ENCODE measurements around the gene ZDHHC8.

Gene ZDHHC8

DNA sequence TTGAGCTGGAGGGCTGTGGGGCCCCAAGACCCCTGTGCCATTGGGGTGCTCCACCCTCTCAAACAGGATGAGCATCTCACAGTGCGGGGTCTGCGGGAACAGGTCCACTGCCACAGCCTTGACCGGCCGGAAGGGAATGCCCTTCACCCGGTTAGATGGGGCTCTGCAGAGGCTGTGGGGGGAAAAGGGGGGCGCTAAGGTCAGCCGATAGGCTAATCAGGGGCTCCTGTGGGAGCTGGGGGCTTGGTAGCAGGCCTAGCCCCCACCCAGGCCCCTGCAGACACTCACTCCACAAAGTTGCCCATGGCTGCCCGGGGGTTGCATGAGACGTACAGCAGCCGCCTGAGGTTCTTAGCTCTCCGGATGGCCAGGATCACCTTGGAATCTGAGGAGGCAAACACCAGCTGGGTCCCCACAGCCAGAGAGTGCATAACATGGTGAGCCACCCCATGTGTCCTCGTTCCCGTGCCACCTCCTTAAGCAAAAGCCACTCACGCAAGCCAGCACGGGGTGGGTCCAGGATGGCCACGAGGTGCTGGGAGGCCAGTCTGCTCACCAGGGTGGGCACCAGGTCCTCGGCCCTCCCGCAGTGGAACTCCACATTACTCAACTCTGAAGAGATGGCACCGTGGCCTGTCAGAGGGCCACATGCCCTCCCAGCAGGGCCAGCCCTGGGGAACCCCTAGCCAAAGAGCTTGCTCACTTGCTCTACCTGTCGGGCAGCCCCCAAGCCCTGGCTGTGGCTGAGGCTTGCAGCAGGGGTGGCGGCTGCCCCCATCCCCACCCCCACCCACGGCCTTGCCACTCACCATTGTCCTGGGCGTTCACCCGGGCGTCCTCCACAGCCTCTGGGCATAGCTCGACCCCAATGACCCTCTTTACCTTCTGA, 18.7 kb upstream of the ZDHHC8 start:
- DNase-seq: no peak

DNA sequence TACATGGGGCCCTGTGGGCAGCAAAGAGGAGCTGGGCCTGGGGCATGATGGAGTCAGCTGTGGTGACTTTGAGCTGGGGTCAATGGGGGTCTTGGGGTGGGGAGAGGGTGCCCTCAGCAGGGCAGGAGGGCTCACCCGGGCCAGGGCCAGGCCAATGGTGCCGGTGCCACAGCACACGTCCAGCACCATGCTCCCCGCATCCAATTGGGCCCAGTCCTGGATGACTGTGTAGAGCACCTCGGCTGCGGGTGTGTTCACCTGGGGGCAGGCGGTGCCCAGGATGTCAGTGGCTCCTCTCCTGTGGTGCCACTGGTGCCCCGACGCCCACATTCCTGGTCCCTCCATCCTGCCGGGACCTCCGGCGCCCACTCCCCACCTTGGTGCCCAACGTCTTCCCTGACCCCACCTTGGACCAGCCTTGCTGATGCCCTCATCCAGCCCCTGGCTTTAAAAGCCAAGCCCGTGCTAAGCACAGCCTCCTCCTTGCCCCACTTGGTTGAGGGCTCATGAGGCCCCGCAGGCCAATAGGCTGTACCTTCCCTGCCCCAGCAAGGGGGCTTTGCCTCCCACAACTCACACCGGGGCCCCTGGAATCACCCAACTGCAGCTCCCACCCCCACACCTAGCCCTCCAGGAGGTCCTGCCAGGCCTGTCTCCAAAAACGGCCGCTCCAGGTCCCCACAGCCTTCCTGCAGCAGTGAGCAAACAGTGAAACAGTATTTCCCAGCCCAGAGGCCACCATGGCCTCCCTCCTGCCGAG, 17.9 kb upstream of the ZDHHC8 start:
- DNase-seq: no peak

DNA sequence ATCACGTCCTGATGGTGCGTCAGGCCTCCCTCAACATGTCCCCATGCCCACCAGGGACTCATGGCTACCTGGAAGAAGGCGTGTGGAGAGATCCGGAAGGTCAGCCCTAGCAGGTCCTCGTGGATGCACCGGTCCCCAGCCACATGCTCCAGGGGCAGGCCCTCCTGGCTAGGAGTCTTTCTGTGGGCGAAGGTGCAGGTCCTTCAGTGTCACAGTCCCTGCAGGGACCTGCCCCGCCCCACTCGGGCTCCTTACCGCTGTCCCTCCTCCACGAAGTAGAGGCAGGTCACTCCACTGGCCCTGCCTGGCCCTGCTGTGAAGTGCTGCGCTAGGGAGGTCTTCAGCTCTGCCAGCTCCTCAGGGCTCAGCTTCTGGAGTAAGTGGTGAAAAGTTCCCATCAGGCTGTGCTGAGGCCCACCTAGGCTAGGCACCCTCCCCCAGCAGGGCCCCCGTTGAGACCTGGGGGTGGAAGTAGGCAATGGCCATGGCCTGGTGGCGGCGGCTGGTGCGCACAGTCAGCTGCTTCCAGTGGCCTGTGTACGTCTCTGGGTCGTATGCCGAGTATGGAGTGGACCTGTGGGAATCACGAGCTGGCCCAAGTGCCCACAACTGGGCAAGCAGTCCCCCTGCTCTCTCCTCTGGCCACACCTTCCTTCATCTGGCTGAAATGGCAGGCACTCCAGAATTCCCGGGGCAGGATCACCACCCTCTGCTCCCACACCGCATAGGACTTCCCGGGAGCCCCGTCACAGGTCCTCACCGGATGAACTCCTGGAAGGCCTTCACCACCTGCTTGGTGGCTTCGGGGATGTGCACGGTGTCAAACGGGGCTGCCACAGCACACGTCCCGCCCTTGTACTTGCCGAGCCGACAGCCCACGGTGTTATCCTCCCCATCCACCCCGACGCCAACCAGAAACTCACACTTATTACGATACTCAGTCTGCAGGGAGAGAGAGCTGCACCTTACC, 16.8 kb upstream of the ZDHHC8 start:
- DNase-seq: no peak

DNA sequence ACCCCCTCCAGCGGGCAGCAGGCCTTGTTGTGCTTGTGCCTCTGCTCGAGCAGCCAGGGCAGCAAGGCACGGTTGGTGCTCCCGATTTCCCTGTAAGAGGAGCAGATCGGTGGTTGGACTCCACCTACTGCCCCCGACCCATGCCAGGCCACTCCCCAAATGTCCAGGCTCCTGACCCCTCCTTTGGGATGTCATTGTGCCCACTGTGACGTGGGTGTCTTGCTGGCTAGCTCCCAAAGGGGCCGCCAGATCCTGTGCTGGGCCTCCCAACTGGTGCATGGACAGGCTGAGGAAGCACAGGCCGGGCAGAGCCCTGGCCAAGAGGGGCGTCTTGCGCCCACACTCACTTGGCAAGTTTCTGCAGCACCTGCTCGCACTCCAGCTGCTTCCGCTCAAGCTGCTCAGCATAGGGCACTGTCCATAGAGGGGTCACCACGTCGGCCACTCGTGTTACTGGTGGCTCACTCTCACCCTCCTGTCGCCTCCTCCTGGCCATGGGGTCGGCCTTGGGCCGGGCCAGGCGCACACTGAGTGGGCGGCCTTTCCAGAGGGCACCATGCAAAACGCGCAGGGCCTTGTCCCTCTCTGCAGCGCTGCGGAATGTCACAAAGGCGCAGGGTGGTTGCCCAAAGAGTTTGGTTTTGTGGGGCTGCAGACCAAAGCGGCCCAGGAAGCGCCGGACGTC, 15.8 kb upstream of the ZDHHC8 start, which contains the start of gene RANBP1:
TSS of gene RANBP1 (plus strand) at position 414 of the 685 bp plus-strand sequence. CDS start at position 495, 81 bp downstream.
- DNase-seq: no peak

DNA sequence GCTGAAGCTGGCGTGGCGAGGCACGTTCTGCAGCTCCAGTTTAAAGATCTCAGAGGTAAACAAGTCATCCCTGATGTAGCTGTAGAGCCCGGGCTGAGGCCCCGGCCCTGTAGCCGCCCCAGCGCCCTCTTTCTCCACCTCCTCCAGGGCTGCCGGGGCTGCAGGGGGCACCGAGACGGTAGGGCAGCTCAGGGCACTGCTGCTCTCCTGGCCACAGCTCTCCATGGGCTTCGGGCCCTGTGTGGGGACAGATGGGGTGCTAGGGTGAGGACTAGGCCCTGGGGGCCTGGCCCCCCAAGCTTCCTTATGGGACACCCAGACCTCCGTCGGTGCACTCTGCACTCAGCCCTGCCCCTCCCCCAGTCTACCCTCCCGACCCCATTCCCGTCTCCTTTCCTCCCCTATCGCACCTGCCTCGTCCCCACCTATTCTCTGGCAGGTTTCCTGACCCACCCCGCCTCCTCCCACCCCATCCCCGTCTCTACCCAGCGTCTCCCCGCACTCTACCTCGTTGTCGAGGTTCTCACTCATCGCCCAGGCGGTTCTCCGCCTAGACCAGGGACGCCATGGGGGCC, 15.1 kb upstream of the ZDHHC8 start:
- DNase-seq: no peak

DNA sequence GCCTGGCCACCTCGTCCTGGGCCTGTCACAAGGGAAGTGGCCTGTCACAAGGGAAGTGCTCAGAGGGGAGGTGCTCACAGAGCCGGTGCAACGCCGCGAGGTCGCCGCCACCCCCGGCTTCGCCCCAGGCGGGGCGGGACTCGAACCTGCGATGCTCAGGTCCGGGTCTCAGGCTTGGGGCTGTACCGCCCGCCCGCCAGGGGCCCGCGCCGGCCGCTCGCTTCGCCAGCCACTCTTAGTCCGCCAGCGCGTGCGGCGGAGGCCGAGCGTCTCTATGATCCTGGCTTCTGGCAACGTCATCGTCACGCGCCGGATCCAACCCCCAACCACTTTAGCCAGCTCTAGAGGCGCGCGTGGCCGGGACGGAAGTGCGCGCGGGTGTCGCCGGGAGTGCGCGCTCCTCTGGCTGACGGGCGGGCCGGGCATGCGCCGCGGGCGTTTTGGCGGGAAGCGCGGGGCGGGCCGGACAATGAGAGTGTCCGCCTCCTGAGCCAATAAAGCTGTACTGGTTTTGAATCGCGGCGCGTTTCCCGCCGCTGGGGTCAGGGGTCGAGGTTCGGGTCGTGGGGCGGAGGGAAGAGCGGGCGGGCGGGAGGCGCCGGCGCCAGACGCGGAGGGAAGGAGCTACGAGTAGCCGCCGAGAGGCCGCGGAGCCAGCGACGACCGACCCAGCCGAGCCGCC, 14.5 kb upstream of the ZDHHC8 start, which contains the start of gene TRMT2A:
TSS of gene TRMT2A (minus strand) at position 276 of the 682 bp plus-strand sequence. CDS start 320 bp downstream, outside the sequence.
- DNase-seq: peak; percentile 78 to 100 (median 96)

DNA sequence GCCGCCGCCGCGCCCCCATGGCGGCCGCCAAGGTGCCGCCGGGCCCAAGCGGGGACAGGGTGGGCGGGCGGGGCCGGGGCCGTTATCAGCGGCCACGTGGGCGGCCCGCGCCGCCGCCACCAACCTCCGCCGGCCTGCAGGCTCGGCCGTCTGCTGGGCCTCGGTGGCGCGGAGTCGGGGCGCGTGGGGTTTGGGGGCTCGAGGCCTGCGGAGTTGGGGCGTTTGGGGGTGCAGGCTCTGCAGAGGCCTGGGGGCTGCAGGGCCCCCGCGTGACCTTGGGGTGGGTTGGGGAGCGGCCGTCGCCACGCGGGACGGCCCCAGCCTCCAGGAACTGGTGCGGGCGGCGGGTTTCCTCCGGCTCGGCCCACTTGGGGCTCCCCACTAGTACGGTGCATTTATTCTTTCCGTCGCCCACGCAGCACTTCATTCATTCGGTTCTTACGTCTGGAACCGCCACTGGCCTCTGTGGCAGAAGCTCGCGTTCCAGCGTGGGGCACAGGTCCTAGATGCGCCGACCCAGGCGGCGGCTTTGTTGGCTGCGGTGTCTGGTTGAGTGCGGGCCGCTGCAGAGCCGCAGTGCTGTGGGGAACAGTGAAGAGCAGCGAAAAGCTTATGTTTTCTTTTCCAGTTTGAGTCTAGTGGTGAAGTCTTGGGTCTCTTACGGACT, 13.8 kb upstream of the ZDHHC8 start:
- DNase-seq: peak in 1 of 58 donors; percentile 62

DNA sequence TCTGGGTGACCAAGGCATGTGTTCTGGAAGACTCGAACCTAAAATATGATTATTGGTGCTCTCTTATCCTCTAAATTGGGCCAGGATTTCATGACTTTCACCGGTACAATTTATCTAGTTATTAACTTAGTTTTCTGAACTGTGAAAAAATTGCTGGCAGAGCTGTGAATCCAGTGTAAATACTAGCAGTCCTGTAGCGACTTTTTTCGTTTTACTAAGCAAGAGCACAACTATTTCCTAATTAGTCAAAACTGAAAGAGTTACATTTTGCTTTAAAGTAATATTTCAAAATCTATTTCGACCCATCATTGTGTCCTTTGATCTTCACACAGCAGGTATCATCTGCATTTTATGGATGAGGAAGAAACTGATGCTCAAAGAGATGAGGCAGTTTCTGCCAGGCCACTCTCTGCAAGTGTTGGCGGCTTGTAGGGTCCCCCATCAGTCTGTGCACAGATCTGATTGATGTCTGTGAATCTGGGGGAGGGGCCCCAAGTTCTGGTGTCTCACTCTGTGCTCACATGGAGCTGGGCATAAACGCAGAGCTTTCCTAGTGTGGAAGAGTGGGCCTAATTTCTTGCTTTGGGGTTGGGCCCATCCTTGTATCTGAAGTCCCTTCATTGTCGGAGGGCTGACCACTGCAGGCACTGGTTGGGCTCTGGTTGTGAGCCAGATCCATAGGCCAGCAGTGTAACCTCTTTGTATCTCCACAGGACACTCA, 13.1 kb upstream of the ZDHHC8 start:
- no peak for DNase-seq

DNA sequence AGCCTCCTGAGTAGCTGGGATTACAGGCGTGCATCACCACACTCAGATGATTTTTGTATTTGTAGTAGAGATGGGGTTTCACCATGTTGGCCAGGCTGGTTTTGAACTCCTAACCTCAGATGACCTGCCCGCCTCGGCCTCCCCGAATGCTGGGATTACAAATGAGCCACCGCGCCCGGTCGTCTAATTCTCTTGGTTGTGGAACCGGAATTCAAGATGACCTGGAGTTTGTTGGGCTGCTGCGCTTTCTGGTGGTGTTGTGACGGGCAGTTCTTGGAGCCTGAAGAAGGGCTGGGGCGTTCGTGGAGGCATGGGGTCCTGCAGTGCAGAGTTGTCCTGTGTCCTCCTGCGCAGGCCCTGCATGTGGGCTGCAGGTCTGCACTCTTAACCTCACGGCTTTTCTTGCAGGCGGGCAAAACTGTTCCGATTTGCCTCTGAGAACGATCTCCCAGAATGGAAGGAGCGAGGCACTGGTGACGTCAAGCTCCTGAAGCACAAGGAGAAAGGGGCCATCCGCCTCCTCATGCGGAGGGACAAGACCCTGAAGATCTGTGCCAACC, 9.7 kb upstream of the ZDHHC8 start:
- no peak for DNase-seq

DNA sequence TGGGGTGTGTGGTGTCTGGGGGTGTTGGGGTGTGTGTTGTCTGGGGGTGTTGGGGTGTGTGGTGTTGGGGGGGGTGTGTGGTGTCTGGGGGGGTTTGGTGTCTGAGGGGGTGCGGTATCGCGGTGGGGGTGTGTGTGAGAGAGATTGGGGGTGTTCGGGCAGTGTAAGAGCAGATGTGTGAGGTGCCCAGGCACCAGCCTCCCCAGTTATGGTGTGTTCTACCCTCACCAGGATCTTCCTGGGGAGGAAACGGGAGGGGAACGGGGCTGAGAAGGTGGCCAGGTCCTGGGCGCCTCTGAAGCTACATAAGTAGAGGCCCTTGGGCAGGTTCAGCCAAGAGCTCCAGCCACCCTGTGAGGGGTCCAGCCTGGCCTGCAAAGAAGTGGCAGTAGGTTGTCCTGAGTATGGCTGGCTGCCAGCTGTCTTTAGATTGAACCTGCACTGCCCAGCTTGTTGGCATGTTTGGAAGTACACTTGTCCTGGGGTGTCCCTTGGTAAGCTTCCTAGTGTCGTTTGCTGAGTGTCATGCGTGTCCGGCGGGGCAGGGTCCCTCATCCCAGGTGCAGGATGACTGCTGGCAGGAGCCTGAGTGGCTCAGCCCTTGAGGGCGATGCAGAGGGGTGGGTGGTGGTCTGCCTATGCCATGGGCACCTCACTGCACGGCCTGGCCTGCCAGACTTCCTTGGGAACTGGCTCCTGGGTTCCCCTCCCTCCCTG, 8.1 kb upstream of the ZDHHC8 start:
- no peak for DNase-seq

DNA sequence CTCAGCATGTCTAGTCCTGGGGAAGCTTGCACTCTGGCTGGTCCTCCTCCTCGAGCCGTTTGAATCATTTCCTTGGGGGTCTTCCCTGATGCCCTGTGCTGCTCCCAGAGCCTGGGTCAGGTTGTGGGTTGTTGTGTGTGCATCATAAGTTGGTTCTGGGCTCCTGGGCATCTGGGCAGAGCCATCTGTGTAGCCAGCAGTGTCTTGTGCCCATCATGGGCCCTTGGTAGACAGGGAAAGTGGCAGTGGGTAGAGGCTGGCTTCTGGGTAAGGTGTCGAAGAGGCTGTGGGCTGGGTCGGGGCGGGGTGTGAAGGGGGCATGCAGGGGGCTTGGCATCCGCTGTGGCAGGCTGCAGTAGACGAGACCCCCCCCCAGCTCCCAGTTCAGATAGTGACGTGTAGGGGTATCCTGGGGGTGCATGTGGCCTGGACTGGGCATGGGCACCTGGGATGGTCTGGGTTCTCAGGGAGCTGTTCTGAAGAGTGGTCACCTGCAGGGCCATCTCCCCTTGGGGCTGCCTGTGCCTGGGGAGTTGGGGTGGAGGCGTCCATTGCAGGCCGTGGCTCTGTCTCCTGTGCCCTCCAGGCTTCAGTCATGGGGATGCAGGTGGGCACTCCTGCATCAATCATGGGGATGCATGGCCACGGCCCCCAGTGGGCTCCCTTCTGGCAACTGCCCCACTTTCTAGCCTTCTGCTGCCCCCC, 7.4 kb upstream of the ZDHHC8 start:
- DNase-seq: no peak

DNA sequence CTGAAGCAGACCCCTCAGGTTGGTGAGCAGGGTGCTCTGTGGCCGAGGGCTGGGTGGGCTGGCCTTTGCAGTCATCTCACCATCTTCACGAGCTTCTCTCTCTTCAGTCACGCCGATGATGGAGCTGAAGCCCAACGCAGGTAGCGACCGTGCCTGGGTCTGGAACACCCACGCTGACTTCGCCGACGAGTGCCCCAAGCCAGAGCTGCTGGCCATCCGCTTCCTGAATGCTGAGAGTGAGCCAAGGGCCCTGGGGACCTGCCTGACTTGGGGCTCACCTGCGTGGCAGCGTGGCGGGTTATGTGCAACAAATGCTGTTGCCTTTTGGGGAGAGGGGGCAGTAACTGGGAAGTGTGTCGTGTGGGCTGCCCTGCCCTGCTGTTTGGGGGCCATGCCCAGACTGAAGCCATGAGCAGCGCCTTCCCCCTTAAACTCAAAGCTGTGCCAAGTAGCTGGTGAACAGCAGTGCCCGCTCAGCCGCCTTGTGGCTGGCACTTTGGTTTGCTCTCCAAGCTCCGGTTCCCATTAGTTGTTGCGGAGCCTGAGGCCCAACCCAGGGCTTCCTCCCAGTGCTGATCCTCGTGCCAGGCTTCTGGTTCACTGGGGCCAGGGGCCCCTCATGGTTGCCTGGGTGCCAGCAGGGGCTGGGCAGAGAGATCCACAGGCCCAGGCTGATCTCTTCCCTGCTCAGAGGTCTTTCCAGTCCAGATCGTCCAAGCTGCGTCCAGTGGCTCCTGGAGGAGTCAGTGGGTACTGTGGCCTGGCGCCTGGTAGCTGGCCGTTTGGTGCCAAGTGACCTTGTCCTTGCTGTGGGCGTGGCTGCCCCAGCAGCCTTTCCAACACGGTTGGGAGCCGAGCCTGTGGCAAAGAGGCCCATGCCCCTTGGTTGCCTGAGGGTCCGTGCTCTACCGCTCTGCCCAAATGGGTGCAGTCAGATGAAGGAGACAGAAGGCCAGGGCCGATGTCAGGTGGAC, 6.1 kb upstream of the ZDHHC8 start:
- DNase-seq: no peak

DNA sequence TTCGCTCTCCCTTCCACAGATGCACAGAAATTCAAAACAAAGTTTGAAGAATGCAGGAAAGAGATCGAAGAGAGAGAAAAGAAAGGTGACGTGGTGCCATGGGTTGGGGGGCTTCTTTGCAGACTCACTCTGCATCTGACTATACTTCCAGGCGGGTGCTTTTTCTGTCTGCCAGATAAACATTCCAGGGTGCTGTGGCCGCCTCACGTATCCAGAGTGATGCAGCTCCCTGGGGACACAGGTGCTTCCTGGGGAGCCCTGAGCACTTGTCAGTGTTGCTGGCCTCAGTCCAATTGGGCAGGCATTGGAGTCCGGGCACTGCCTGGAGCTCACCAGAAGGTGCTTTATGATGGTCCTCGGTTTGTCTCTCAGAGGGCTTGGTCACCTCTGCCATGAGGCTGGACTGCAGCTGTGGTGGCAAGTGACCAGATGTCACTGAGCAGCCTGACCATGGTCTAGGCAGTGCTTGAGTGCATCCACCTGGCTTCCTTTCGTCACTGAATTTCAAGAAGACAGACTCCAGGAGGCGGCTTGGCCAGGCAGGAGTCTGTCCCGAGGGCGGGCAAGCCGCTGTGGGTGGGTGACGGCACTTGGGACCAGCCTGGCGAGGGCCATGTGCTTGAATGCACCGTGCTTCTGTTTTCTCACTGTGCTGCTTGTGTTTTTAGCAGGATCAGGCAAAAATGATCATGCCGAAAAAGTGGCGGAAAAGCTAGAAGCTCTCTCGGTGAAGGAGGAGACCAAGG, 5.1 kb upstream of the ZDHHC8 start:
- peak in 2 of 58 donors; percentile 26 to 29 for DNase-seq

DNA sequence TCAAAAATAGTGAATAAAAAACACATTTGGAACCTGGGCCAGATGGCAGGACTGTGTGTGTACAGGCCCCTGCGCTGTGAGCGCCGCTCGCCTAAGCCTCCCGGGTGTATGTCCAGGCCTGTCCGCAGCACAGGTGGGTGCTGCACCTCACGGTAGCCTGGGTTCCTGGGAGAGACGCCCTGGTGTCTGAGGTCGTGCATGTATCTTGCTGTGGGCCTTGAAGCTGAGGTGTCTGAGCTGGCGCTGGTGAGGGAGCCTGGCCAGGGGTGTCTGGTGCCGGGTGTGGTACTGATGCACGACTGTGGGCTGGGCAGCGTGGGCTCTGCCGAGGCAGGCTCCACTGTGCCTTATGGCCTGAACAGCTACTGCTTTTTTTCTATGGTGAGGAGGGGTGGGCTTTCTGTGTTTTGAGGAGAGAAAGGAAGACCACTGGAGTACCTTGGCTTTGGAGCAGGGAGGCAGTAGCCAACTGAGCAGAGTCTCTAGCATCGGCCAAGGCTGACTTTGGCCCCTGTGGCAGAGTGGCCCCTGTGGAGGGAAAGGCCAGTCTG, 4.2 kb upstream of the ZDHHC8 start:
- no peak for DNase-seq
